Bronchial epithelial cell (primary cell): Measurements from ENCODE around the gene SRBD1. TPM values are rescaled to one million over a fixed set of nuclear protein-coding genes. Genes with fewer than 3 reads are reported as not detected.

ENCODE experiments used
- DNase-seq: peaks from one replicate; pipeline ENCODE4 v3.0.0-alpha.2; 2010; ENCODE audit warnings: low read depth
- FAIRE-seq: peaks from 2 replicates; lab custom pipeline; 2011; peaks lifted over from hg19 to GRCh38; lab: Jason Lieb, UNC
- H3K27me3 ChIP-seq: 2 replicates; pipeline ENCODE4 v1.5.1; 2011; ENCODE audit warnings: low read length; ENCODE audit not compliant: control insufficient read depth, insufficient read depth
- H3K36me3 ChIP-seq: 2 replicates; pipeline ENCODE4 v1.5.1; 2011; ENCODE audit warnings: low read length; ENCODE audit not compliant: control insufficient read depth, insufficient read depth
- H3K4me3 ChIP-seq: 2 replicates; pipeline ENCODE4 v1.5.1; 2011; ENCODE audit warnings: mild to moderate bottlenecking, low read depth, low read length, control low read depth
- total RNA-seq: library from RNA; depleted of rRNA; stranded (reverse); fragments of >200 nt; gene quantifications from 2 replicates; pipeline ENCODE4 v1.2.1, GENCODE V29; 2014
- TF ChIP-seq, protein P1 (sequence below): IDR thresholded peaks from 2 replicates; pipeline ENCODE4 v1.5.1; 2011; ENCODE audit warnings: mild to moderate bottlenecking, moderate library complexity, low read length, control low read depth, inconsistent platforms; ENCODE audit not compliant: insufficient read depth, severe bottlenecking

SRBD1 gene
- total RNA-seq, 1 donor from 2014 or later = 12.9 TPM

DNA sequence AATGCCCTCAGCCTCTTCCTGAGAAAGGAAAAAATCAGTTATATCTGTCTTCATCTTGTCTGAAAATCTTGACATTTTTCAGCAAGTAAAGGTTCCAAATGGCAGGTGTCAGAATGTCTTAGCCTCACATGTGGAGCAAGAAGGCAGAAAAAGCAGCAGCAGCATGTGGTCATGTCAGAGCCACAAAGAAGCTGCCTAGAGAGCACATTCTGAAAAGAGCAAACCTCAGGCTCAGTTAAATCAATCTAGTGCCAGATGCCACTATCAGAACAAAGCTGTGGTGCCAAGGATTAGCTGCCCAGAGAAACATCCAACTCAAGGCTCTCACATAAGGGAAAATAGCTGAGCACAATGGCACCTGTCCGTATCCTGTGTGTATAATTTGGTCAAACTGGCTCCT is 105.9 kb downstream of the SRBD1 start:
- DNase-seq (no peak), FAIRE-seq (no peak)
- no peak overlapping the region for H3K4me3 ChIP-seq
- TF ChIP-seq, protein P1, sequence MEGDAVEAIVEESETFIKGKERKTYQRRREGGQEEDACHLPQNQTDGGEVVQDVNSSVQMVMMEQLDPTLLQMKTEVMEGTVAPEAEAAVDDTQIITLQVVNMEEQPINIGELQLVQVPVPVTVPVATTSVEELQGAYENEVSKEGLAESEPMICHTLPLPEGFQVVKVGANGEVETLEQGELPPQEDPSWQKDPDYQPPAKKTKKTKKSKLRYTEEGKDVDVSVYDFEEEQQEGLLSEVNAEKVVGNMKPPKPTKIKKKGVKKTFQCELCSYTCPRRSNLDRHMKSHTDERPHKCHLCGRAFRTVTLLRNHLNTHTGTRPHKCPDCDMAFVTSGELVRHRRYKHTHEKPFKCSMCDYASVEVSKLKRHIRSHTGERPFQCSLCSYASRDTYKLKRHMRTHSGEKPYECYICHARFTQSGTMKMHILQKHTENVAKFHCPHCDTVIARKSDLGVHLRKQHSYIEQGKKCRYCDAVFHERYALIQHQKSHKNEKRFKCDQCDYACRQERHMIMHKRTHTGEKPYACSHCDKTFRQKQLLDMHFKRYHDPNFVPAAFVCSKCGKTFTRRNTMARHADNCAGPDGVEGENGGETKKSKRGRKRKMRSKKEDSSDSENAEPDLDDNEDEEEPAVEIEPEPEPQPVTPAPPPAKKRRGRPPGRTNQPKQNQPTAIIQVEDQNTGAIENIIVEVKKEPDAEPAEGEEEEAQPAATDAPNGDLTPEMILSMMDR = no peak
- H3K27me3 ChIP-seq = no peaks in the 10 kb centered on the region
- H3K36me3 ChIP-seq = peaks cover 2% of the 10 kb centered on the region

DNA sequence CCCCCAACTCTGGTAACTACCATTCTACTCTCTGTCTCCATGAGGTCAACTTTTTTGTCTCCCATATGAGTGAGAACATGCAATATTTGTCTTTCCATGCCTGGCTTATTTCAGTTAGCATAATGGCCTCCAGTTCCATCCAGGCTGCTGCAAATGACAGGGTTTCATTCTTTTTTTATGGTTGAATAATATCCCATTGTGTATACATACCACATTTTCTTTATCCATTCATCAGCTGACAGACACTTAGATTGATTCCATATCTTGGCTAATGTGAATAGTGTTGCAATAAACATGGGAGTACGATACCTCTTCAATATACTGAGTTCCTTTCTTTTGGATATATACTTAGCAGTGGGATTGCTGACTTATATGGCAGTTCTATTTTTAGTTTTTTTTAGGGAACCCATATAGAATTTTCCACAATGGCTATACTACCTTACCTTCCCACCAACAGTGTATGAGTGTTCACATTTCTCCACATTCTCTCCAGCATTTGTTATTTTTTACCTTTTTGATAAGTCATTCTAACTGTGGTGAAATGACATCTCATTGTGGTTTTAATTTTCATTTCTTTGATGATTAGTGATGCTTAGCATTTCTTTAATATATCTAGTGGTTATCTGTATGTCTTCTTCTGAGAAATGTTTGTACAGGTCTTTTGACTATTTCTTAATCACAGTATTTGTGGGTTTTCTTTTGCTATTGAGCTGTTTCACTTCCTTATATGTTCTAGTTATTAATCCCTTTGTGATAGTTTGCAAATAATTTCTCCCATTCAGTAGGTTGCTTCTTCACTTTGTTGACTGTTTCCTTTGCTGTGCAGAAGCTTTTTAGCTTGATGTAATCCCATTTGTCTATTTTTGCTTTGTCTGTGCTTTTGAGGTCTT is 112.2 kb downstream of the SRBD1 start:
- DNase-seq = no peak
- no peaks in the 10 kb centered on the region for H3K27me3 ChIP-seq
- FAIRE-seq = no peak
- peaks cover 2% of the 10 kb centered on the region for H3K36me3 ChIP-seq
- no peak overlapping the region for H3K4me3 ChIP-seq
- TF ChIP-seq, protein P1 = no peak

DNA sequence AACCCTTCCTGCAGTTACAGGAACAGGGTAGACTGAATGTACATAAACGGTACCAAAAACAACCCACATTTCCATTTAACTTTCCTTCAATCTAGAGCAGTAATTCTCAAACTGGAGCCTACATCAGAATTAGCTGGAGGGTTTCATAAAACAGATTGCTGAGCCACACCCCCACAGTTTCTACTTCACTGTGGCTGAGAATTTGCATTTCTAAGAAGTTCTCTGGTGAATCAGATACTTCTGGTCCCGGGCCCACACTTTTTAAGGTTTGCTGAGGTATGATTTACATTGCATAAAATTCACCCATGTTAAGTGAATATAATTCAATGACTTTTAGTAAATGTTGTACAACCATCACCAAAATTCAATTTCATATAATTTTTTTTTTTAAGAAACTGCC is 113.7 kb downstream of the SRBD1 start:
- Histone ChIP-seq H3K36me3 (peaks cover 2% of the 10 kb centered on the region), H3K4me3 (no peak overlapping the region), H3K27me3 (no peaks in the 10 kb centered on the region)
- TF ChIP-seq, protein P1 = no peak
- no peak for FAIRE-seq
- DNase-seq = no peak

DNA sequence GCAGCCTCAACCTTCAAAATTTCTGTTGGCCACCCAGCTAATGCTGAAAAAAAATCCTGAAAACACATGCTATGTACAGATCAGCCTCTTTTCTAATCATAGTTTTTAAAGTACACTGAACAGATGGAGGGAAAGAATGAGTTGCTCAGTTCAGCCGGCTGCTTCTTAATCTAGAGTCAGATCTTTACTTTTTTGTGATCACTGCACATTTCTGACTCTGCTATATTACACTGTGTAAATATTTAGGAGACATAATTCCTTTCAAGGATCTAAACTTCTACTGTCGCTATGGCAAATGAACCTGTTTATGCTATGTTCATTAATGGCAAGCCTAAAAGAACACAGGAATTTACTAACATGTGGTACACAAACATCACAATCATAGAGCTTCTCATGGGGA is 114.2 kb downstream of the SRBD1 start:
- TF ChIP-seq, protein P1 = no peak
- Histone ChIP-seq H3K36me3 (peaks cover 2% of the 10 kb centered on the region), H3K4me3 (no peak overlapping the region), H3K27me3 (no peaks in the 10 kb centered on the region)
- DNase-seq (no peak), FAIRE-seq (no peak)

DNA sequence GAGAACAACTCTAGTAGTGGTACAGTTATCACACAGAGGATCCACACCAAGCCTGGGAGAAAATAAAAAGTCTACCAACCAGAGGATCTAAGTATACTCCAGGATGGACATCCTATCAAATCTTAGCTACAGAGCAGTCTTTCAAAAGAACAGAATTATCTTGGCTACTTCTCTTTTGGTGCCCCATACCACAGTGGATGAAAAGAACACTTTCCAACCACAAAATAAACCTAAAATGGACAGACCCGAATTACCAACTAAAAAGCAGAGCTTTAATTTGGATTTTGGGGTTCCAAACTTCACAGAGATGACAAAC is 116.1 kb downstream of the SRBD1 start:
- no peak overlapping the region for H3K4me3 ChIP-seq
- FAIRE-seq = no peak

More for the DNA sequence above, 116.1 kb downstream of the SRBD1 start:
- TF ChIP-seq, protein P1 = no peak
- no peaks in the 10 kb centered on the region for H3K27me3 ChIP-seq
- no peaks in the 10 kb centered on the region for H3K36me3 ChIP-seq
- DNase-seq = no peak
